ENCODE measurements around the gene FTCD.

- TF ChIP-seq YY1 (IDR thresholded peaks at IDR 0.05; ENCODE audit: low read depth), result no peak
- TF ChIP-seq REST (IDR thresholded peaks at IDR 0.05; ENCODE audit: low read depth), result no peak
- TF ChIP-seq USF1 (IDR thresholded peaks at IDR 0.05), result no peak
- TF ChIP-seq EP300 (IDR thresholded peaks at IDR 0.05; ENCODE audit: borderline replicate concordance), result no peak
- TF ChIP-seq MAX (IDR thresholded peaks at IDR 0.05), result no peak
- TF ChIP-seq EGR1 (IDR thresholded peaks at IDR 0.05), result no peak
- no peak for TF ChIP-seq RAD21 (IDR thresholded peaks at IDR 0.05; ENCODE audit: low read depth)
- no peak for TF ChIP-seq CREB1 (IDR thresholded peaks at IDR 0.05; ENCODE audit: low read depth)
- no peak for TF ChIP-seq TCF12 (IDR thresholded peaks at IDR 0.05; ENCODE audit: low read depth)
- no peak for TF ChIP-seq FOXM1 (IDR thresholded peaks at IDR 0.05; ENCODE audit: borderline replicate concordance, low read depth)
- no peak for TF ChIP-seq CEBPB (IDR thresholded peaks at IDR 0.05)
Observed at GRCh38 chr21:46149205-46149901, 6.0 kb downstream of the FTCD start.
